HL-60 (cell line): Measurements from ENCODE around the gene OTOA.

Experiments
- GABPA ChIP-seq: IDR thresholded peaks from 2 replicates; pipeline ENCODE4 v1.6.1; 2012; ENCODE audit warnings: low read depth
- POLR2AphosphoS5 ChIP-seq: IDR thresholded peaks from 2 replicates; pipeline ENCODE4 v1.6.1; 2012; ENCODE audit warnings: low read depth
- SPI1 ChIP-seq: IDR thresholded peaks from 2 replicates; pipeline ENCODE4 v1.6.1; 2012; ENCODE audit warnings: low read depth, mild to moderate bottlenecking, borderline replicate concordance
- TF ChIP-seq, protein P1 (sequence below): IDR thresholded peaks from one replicate; pipeline ENCODE4 v1.5.1; 2011; ENCODE audit warnings: low read length, control low read depth, inconsistent platforms; ENCODE audit not compliant: insufficient read depth
- TF ChIP-seq, protein P2 (sequence below): IDR thresholded peaks from 2 replicates; pipeline ENCODE4 v1.6.1; 2012; ENCODE audit warnings: low read depth; ENCODE audit not compliant: insufficient replicate concordance

DNA sequence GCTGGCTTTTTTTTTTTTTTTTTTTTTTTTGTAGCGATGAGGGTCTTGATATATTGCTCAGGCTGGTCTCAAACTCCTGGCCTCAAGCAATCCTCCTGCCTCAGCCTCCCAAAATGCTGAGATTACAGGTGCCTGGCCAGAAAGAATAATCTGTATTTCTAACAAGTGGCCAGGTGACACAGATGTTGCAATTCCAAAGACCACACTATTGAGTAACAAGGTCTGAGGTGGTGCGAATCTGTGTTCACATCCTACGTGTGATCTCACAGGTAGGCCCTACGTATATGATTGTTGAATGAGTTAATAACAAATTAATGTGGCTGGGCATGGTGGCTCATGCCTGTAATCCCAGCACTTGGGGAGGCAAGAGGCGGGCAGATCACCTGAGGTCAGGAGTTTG, 33.3 kb downstream of the OTOA start:
- TF ChIP-seq, protein P1, sequence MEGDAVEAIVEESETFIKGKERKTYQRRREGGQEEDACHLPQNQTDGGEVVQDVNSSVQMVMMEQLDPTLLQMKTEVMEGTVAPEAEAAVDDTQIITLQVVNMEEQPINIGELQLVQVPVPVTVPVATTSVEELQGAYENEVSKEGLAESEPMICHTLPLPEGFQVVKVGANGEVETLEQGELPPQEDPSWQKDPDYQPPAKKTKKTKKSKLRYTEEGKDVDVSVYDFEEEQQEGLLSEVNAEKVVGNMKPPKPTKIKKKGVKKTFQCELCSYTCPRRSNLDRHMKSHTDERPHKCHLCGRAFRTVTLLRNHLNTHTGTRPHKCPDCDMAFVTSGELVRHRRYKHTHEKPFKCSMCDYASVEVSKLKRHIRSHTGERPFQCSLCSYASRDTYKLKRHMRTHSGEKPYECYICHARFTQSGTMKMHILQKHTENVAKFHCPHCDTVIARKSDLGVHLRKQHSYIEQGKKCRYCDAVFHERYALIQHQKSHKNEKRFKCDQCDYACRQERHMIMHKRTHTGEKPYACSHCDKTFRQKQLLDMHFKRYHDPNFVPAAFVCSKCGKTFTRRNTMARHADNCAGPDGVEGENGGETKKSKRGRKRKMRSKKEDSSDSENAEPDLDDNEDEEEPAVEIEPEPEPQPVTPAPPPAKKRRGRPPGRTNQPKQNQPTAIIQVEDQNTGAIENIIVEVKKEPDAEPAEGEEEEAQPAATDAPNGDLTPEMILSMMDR: no peak
- TF ChIP-seq POLR2AphosphoS5: no peak
- TF ChIP-seq SPI1: no peak
- TF ChIP-seq, protein P2, sequence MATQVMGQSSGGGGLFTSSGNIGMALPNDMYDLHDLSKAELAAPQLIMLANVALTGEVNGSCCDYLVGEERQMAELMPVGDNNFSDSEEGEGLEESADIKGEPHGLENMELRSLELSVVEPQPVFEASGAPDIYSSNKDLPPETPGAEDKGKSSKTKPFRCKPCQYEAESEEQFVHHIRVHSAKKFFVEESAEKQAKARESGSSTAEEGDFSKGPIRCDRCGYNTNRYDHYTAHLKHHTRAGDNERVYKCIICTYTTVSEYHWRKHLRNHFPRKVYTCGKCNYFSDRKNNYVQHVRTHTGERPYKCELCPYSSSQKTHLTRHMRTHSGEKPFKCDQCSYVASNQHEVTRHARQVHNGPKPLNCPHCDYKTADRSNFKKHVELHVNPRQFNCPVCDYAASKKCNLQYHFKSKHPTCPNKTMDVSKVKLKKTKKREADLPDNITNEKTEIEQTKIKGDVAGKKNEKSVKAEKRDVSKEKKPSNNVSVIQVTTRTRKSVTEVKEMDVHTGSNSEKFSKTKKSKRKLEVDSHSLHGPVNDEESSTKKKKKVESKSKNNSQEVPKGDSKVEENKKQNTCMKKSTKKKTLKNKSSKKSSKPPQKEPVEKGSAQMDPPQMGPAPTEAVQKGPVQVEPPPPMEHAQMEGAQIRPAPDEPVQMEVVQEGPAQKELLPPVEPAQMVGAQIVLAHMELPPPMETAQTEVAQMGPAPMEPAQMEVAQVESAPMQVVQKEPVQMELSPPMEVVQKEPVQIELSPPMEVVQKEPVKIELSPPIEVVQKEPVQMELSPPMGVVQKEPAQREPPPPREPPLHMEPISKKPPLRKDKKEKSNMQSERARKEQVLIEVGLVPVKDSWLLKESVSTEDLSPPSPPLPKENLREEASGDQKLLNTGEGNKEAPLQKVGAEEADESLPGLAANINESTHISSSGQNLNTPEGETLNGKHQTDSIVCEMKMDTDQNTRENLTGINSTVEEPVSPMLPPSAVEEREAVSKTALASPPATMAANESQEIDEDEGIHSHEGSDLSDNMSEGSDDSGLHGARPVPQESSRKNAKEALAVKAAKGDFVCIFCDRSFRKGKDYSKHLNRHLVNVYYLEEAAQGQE: no peak
- no peak for TF ChIP-seq GABPA
